Stimulated activated CD4-positive, alpha-beta T cell treated with anti-CD3 and anti-CD28 coated beads, Interleukin-1b, Interleukin-23, amount 100 ng/mL, for 4 hours (primary cell): ENCODE measurements around the gene ZNF526.

Source experiments
- DNase-seq, 2 donors: peaks; one replicate each; pipeline ENCODE4 v3.0.0-alpha.2; 2020; ENCODE audit warnings: low read depth in 2 of 2

Gene ZNF526

GRCh38 chr19:42220751-42221097, 612 bp downstream of the ZNF526 start:
- DNase-seq, result no peak

- DNase-seq, result no peak
Observed at GRCh38 chr19:42224940-42225717, 5.0 kb downstream of the ZNF526 start.

- no peak for DNase-seq
Observed at GRCh38 chr19:42225718-42226292, 5.7 kb downstream of the ZNF526 start.

GRCh38 chr19:42226886-42227285, 6.8 kb downstream of the ZNF526 start:
- DNase-seq, result no peak

- DNase-seq, result no peak
Observed at GRCh38 chr19:42228641-42229040, 8.5 kb downstream of the ZNF526 start.

- no peak for DNase-seq
Observed at GRCh38 chr19:42229301-42229854, 9.3 kb downstream of the ZNF526 start.

GRCh38 chr19:42229855-42230351, 9.8 kb downstream of the ZNF526 start:
- no peak for DNase-seq

- DNase-seq, result no peak
Observed at GRCh38 chr19:42230571-42230970, 10.5 kb downstream of the ZNF526 start.

- no peak for DNase-seq
Observed at GRCh38 chr19:42232435-42232834, 12.3 kb downstream of the ZNF526 start.

- DNase-seq, result no peak
Observed at GRCh38 chr19:42233106-42233505, 13.0 kb downstream of the ZNF526 start.

- DNase-seq, result no peak
Observed at GRCh38 chr19:42233678-42234292, 13.7 kb downstream of the ZNF526 start.

GRCh38 chr19:42234364-42234763, 14.3 kb downstream of the ZNF526 start:
- no peak for DNase-seq

- DNase-seq, result no peak
Observed at GRCh38 chr19:42235181-42235580, 15.1 kb downstream of the ZNF526 start.

- no peak for DNase-seq
Observed at GRCh38 chr19:42239544-42240220, 19.6 kb downstream of the ZNF526 start.

GRCh38 chr19:42241279-42241678, 21.2 kb downstream of the ZNF526 start:
- DNase-seq, result no peak

GRCh38 chr19:42242069-42242511, 22.0 kb downstream of the ZNF526 start:
- no peak for DNase-seq

- DNase-seq, result peak; percentile 91
Observed at GRCh38 chr19:42242512-42243409, 22.6 kb downstream of the ZNF526 start, which contains the start of gene GSK3A. Gene GSK3A (minus strand): TSS chr19:42242602. CDS start chr19:42242465, 137 bp downstream.

GRCh38 chr19:42244347-42245220, 24.5 kb downstream of the ZNF526 start:
- peak; percentile 82 to 85 for DNase-seq

- no peak for DNase-seq
Observed at GRCh38 chr19:42245231-42245630, 25.1 kb downstream of the ZNF526 start.
